ENCODE results near the gene ZNF595.
A peak's percentile ranks its signal among the peaks of the same experiment; 100 is the strongest.
"Not testable (repeated sequence)": the region's sequence is repeated elsewhere in the genome, so short reads cannot be mapped to it uniquely, and the experiment has no call there.

Gene ZNF595

DNA sequence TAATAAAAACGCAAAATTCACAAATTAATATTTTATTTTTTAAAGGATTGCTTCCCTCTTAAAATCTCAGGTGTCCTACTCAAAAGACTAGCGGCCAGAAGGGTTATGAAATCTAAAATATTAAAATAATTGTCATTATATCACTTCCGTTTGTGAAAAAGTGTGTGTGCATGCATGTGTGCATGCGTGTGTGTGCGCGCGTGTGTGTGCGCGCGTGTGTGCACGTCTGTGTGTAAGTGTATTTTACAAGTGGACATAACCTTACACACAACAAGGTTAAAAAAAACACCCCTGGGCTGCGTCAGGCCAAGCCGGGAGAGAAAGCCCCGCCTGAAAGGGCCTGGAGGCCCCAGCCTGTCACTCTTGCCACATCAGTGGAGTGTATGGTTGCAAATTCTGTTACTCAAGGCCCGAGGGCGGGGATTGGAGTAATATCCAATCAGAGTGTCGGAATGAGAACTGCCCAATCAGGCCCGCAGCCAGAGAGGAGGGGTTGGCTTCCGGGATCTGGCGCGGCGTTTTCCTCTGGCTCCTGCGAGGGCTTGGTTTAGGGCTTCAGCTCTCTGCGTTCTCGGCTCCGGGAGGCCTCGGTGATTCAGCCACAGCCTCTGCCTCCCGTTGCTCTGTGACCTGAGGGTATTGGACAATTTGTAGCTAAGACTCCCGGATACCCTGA, at the start of gene ZNF595:
TSS of gene ZNF595 (plus strand) at position 518 of the 676 bp plus-strand sequence. CDS start 168 bp downstream, outside the sequence.
- not testable (repeated sequence) for DNase-seq

DNA sequence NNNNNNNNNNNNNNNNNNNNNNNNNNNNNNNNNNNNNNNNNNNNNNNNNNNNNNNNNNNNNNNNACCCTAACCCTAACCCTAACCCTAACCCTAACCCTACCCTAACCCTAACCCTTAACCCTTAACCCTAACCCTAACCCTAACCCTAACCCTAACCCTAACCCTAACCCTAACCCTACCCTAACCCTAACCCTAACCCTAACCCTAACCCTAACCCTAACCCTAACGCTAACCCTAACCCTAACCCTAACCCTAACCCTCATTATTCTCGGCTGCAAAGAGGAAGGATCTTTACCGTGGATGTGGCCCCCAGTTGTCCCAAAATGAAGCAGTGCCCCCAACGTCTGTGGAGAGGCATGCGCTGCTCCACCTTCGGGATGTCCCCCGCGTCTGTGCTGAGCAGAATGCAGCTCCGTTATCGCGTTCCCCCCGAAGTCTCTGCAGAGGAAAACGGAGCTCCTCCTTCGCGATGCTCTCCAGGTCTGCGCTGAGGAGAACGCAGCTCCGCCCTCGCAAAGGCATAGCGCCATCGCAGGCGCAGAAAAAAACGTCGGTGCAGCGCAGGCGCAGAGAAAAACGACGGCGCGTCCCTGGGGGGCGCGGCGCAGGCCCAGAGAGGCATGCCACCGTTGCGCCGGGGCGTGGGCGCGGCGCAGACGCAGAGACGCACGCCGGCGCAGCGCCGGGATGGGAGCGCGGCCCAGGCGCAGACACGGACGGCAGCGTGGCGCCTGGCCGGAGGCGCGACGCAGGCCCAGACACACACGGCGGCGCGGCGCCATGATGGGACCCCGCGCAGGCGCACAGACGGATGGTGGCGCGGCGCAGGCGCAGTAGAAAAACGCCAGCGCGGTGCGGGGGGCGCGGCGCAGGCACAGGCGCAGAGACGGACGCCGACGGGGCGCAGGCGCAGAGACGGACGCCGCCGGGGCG, 42.9 kb upstream of the ZNF595 start:
- not testable (repeated sequence) for DNase-seq

DNA sequence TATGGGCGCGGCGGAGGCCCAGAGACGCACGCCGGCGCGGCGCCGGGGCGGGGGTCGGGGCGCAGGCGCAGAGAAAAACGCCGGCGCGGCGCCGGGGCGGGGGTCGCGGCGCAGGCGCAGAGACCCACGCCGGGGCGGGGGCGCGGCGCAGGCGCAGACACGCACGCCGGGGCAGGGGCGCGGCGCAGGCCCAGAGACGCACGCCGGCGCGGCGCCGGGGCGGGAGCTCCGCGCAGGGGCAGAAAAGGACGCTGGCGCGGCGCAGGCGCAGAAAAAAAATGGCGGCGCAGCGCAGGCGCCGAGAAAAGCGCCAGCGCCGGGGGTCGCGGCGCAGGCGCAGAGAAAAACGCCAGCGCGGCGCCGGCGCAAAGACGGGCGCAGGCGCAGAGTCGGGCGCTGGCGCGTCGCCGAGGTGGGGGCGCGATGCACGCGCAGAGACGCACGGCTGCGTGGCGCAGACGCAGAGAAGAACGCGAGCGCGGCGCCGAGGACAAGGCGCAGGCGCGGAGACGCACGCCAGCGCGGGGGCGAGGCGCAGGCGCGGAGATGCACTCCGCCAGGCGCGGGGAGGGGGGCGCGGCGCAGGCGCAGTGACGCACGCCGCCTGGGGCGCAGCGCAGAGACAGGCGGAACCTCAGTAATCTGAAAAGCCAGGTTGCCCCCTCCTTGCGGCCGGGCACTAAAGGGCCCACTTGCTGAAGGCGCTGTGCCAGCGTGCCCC, 41.9 kb upstream of the ZNF595 start:
- not testable (repeated sequence) for DNase-seq

DNA sequence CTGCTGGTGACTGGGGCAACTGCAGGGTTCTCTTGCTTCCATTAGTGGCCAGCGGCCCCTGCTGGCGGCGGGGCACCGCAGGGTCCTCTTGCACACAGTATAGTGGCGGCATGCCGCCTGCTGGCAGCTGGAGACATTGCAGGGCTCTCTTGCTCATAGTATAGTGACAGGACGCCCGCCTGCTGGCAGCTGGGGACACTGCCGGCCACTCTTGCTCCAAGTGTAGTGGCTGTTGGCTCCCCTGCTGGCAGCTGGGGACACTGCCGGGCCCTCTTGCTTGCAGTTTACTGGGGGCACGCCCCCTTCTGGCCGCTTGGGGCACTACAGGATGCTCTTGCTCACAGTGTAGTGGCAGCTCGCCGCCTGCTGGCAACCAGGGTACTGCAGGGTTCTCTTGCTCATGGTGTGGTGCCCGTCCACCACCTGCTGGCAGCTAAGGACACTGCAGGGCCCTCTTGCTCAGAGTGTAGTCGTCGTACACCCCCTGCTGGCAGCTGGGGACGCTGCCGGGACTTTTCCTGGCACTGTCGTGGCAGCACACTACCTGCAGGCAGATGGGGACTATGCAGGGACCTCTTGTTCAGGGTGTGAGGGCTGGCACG, 41.2 kb upstream of the ZNF595 start:
- DNase-seq: not testable (repeated sequence)

DNA sequence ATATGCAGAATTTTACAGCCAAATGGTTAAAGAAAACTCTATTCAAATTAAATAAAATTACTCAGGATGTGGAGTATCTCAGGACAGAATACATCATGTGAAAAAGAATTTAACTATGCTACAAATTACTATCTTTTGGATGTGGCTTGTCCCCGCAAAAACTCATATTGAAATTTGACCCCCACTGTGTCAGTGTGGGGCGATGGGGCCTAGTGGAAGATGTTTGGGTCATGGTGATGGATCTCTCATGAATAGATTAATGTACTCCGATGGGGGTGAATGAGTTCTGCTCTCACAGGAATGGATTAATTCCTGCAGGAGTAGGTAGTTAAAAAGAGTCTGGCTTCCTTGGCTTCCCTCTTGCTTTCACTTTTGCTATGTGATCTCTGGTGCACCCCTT, 35.0 kb upstream of the ZNF595 start:
- not testable (repeated sequence) for DNase-seq

DNA sequence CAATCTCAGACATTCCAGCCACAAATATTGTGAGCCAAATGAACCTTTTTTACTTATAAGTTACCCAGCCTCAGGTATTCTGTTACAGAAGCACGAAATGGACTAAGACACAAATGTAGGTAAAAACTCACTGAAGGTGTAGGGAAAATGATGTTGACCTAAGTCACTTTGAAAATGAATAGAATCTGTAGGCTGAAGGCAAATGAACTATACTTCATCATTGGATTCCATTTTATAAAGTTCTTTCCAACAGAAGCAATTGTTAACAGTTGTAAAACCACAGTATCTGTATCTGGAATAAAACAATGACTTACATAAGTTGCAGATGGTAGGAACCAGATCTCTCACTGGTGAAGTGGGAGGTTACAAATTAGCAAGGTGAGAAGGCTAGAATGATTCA, 34.5 kb upstream of the ZNF595 start:
- not testable (repeated sequence) for DNase-seq

DNA sequence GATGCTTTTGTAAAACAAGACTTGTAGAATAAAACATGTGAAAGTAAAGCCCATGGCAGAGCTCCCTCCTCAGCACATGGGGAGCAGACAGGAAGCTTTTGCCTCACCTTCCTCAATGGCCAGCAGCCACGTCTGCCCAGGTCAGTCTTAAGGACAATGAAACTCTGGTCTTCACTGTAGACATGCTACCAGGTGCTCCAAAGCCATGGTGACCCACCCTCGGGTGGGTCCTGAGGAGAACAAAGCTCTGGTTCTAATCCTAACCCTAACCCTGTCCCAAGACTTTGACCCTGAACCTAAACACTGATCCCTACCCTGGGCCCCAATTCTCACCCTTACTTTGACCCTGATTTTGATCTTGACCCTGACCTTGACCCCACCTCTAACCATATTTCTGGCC, 30.2 kb upstream of the ZNF595 start:
- not testable (repeated sequence) for DNase-seq

DNA sequence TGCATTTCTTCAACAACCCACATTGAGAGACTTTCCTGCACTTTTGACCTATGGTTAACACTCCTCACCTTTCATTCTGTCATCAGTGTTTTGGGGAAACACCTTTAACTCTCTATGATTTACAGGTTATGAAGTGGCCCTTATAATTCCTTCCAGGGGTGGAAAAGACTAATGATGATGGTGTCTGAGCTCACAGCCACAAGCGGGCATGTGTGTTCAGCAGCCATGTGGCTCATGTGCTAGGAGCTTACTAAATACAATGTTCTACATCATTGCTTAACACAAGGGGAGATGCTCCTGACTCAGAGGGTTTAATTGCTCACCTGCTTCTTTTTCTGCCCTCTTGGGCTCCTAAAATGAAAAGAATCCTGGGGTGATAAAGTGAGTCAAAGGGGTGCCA, 28.8 kb upstream of the ZNF595 start:
- DNase-seq: not testable (repeated sequence)

DNA sequence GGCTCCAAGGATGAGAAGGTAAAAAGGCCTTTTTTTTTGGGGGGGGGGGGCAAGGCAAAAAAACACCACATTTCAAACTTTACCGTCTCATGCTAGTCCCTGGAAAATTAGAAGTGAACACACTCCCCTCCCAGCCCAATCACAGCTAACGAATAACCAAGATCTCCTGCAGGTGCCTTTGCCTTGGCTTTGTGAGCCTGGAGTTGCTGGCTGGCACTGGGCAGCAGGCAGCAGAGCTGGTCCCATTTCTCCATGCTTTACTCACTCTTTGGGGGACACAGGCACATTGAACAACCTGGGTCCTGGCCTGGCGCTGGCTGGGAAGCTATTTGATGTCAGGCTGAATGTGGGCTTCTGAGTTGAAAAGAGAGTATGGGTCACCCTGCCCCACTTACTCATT, 25.6 kb upstream of the ZNF595 start:
- DNase-seq: not testable (repeated sequence)

DNA sequence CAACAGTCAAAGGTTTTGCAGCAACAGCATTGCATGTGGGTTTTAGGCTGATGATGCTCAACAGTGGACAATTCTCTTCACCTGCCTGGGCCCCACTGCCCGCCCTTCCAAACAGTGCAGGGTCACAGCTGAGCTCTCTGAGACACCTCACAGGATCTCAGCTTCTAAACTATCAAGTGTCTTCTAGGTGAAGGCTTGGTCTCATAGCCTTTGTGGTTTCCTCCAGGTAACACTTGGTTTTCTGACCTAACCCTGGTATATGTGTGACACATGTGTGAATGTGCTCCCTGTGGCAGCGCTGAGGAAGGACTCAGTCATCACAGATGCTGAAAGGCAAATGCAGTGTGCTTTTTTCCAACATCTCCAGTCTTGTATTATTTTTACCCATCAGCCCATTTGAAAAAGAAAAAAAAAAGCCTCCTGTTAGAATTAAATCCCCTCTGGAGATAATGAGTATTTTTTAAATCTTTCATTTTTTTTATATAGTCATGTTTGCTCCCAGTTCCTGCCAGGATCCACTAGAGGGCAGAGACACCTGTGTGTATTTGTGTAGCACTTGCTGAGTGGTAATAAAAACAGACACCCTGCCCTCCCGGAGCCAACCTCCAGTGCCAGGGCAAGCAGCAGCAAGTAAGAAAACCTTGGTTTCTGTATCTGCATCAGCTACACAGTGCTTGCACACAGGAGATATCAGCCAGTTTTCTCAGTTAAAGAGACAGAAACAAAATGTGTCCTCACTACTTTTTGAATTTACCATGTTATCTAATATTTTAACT, 24.2 kb upstream of the ZNF595 start:
- peak in 1 of 2 experiments; percentile 9 for DNase-seq

DNA sequence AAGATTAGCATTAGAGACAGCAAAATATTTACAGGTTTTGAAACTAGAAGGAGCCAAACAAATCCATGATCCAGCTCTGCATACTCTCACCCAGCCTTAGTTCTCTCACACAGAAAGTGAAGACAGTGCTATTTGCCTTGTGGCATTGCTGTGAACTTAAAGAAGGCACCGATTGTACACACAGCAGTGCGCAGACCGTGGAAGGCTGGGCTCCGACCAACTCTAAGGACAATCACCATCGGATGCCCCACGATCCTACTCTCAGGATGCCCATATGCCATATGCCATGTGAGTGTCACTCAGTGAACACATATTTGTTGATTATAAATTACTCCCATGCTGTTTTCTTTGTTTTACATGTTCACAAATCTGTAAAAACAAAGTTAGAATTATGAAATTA, 19.8 kb upstream of the ZNF595 start:
- DNase-seq: not testable (repeated sequence)

DNA sequence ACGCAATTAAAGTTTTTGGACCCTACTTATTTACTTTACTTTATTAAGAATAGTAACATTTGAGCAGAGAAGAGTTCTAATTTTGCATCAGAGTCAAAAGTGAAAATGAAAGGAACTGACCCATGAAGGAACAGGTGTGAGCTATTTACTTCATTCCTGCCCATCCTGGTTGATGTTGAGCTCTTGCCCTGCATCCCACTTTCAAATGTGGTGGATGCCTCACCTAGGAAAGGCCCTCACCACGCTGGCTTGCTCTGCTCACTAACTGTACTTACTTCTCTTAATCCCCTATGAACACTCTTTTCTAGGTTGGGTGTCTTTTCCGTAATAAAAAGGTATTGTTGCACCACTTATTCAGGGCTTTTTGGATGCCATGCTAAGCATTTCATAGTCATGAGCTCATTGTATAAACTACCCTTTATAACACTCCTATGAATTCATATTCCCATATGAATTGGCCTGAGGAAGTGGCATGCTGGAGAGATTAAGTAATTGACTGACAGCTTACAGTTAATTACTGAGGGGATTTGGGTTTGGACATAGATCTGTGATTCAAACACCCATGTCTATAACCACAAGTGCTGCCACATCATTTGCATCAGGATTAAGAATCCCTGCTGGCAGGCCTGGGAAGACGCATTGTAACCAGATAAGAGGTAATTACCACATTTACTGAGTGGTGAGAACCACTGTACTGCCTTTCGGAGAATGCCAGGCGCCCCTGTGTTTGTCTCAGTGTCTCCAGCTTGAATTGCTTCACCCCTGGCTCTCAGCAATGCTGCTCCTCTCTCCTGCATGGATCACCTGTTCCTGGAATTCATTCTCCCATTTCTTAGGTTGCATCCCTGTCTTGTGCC, 16.3 kb upstream of the ZNF595 start:
- DNase-seq: not testable (repeated sequence)

DNA sequence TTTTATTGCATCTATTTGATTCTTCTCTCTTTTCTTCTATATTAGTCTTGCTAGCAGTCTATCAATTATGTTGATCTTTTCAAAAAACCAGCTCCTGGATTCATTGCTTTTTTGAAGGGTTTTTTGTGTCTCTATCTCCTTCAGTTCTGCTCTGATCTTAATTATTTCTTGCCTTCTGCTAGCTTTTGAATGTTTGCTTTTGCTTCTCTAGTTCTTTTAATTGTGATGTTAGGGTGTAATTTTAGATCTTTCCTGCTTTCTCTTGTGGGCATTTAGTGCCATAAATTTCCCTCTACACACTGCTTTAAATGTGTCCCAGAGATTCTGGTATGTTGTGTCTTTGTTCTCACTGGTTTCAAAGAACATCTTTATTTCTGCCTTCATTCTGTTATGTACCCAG, 14.9 kb upstream of the ZNF595 start:
- DNase-seq: not testable (repeated sequence)

DNA sequence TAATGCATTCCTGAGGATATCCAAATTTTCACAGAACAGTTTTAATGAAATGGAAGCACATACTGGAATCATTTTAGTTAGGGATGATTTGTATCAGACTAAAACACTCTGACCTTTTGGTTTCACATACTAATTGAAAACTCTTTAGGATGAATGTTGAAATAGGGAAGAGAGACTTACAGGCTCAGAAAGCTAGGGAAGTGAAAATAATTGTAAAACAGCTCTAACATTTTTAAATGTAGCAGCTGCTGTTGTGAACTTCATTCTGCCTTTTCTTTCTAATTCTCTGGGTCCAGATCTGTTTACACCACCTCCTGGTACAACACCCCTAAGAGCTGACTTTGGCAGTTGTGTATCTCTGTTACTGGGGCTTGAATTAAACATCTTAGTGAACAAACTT, 9.7 kb upstream of the ZNF595 start:
- not testable (repeated sequence) for DNase-seq

DNA sequence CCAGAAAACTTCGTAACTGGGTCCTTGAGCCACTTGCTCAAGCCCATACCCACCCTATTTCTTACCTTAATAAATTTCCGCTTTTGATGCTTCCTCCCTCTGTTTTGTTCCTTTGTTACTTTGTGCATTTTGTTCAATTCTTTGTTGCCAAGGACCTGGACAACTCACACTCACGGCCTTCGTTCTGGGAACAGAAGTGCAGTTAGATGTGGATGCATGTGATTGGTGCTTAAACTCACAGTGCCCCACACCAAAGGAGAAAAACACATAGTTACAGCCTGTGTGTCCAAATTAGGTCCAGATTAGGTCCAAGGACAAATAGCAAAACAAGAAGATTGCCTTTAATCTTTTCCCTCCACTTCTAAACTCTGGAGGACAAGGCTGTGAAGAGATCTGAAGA, 1.9 kb upstream of the ZNF595 start:
- DNase-seq: not testable (repeated sequence)

DNA sequence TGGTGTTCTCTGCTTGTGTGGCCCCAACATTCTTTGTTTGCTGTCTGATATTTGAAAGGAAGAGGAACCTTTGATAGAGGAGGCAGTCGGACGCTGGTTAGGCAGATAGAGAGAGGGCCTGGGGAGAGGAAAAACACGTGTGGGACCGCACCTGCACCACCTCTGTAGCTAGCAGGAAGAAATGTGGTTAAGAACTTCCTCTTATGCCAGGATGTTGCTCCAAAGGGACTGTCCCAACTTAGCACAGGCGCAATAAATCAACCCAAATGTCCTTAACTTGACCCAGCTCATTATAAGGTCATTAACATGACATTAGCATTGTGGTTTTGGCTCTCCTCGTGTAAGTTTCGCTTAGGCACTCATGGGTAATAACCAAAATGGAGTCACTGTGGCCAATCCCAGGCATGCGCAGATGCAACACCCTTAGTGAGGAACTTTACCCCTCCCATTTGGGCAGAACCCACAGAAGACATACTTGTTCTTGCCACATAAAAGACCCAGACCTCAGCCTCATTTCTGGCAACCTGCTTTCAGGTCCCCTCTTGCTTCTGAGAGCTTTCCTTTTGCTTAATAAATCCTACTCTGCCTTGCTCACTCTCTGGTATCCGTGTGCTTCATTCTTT, 1.4 kb upstream of the ZNF595 start:
- DNase-seq: peak in 1 of 2 experiments; percentile 2

DNA sequence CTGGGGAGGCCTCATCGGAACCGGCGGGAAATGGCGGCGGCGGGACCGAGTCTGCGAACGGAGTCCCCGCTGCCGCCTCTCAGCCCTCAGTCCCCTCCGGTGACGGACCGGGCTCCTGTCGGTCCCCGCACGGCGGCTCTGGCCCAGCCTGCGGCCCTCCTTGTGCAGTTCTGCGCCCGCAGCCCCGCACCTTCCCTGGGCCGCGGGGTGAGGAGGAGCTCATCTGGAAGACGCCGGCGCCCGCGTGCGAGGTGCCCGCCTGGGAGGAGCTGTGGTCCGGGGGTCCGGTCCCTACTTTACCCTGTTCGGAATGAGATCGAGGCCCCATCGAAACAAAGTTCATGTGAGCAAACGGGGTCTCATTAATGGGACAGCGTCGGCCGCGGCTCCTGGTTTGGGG, 400 bp downstream of the ZNF595 start:
- not testable (repeated sequence) for DNase-seq

DNA sequence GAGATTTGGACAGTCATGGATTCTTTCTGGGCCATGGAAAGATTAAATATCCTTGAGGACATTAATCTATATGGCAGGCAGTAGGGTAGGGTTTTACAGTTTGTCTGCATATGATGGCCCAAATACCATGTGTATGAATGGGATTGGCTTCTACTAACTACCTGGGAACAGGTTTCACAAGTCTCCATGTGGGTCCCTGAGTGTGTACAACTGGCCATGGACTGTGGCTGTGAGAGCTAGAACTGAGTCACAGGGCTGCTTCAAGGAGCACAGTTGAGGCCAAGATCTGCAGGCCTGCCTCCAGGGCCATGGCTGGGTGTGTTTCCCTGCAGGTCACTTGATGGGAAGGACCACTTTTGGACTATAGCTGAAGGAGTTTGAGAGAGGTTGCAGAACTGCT, 11.6 kb downstream of the ZNF595 start:
- DNase-seq: not testable (repeated sequence)

DNA sequence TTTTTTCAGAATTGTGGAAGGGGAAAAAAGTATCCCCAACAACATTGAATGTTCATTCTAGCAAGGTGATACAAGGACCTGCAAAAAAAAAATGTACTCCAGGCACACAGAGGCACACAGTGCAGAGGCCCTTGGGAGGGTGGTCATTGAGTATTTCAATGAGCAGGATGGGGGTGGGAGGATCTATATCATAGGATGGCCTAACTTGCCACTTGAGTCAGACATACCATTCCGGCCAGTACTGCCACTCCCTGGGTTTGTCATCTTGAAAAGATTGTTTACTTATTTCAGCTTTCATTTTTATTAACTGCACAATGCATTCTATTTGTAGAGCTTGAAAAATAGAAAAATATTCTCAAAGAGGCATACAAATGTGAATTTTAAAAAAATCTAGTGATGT, 18.7 kb downstream of the ZNF595 start:
- DNase-seq: no peak

DNA sequence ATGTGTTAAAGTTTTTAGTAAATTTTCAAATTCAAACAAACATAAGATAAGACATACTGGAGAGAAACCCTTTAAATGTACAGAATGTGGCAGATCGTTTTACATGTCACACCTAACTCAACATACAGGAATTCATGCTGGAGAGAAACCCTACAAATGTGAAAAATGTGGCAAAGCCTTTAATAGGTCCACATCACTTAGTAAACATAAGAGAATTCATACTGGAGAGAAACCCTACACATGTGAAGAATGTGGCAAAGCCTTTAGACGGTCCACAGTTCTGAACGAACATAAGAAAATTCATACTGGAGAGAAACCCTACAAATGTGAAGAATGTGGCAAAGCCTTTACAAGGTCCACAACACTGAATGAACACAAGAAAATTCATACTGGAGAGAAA, 32.8 kb downstream of the ZNF595 start:
- DNase-seq: no peak

All from stimulated activated CD4-positive, alpha-beta T cell treated with anti-CD3 and anti-CD28 coated beads, Interleukin-4, amount 100 ng/mL, for 4 hours (primary cell).